HepG2 (cell line): Measurements from ENCODE around the gene VPS9D1. TPM values are rescaled to one million over a fixed set of nuclear protein-coding genes. Genes with fewer than 3 reads are reported as not detected.

ENCODE experiments used
- AGO1 ChIP-seq: fragments of 200-400 bp; formaldehyde crosslinking; IDR thresholded peaks from 2 replicates; pipeline ENCODE4 v1.6.1; 2017; ENCODE audit warnings: mild to moderate bottlenecking, low read depth, low read length, moderate library complexity; ENCODE audit not compliant: poor library complexity, severe bottlenecking
- DPF2 ChIP-seq: sonication (generic); formaldehyde crosslinking; IDR thresholded peaks from 2 replicates; pipeline ENCODE4 v1.4.0; 2020; ENCODE audit warnings: mild to moderate bottlenecking, low read depth, missing genetic modification reagents, borderline replicate concordance
- MAFG ChIP-seq: sonication (generic); formaldehyde crosslinking; IDR thresholded peaks from 2 replicates; pipeline ENCODE4 v1.5.1; 2020; ENCODE audit warnings: mild to moderate bottlenecking, missing genetic modification reagents
- ONECUT2 ChIP-seq: sonication (generic); formaldehyde crosslinking; IDR thresholded peaks from 2 replicates; pipeline ENCODE4 v1.4.0; 2020; ENCODE audit warnings: missing genetic modification reagents
- SMAD1 ChIP-seq: sonication (generic); formaldehyde crosslinking; IDR thresholded peaks from 2 replicates; pipeline ENCODE4 v1.4.0; 2020; ENCODE audit warnings: missing genetic modification reagents, low read depth, mild to moderate bottlenecking, borderline replicate concordance
- SMARCE1 ChIP-seq: fragments of 450-650 bp; IDR thresholded peaks from 2 replicates; pipeline ENCODE4 v1.6.1; 2017; ENCODE audit warnings: borderline replicate concordance
- TGIF2 ChIP-seq: IDR thresholded peaks from 2 replicates; pipeline ENCODE4 v1.6.1; 2016; ENCODE audit warnings: control low read depth, missing compliant biosample characterization
- TMF1 ChIP-seq: sonication (generic); formaldehyde crosslinking; IDR thresholded peaks from 2 replicates; pipeline ENCODE4 v1.8.1; 2022; ENCODE audit warnings: low read depth, missing genetic modification reagents
- ZNF460 ChIP-seq: sonication (generic); formaldehyde crosslinking; IDR thresholded peaks from 2 replicates; pipeline ENCODE4 v1.5.1; 2020; ENCODE audit warnings: missing genetic modification reagents, mild to moderate bottlenecking, borderline replicate concordance
- ZNF549 ChIP-seq: sonication (generic); formaldehyde crosslinking; IDR thresholded peaks from 2 replicates; pipeline ENCODE4 v1.5.0; 2020; ENCODE audit warnings: missing genetic modification reagents
- ZNF883 ChIP-seq: sonication (generic); formaldehyde crosslinking; IDR thresholded peaks from 2 replicates; pipeline ENCODE4 v1.5.1; 2020; ENCODE audit warnings: mild to moderate bottlenecking, missing genetic modification reagents; ENCODE audit errors: not compliant biosample characterization
- polyA plus RNA-seq, 8 experiments: library from polyadenylated mRNA; depleted of rRNA in 3 of 8; stranded (reverse) in 7 of 8; unstranded in 1 of 8; fragments of >200 nt; fragmentation: Illumina TruSeq in 4 of 8; extraction: Trizol in 4 of 8; gene quantifications; 2 replicates each; pipeline versions ENCODE4 v1.2.1 to v1.2.3, GENCODE V29; 2011 to 2016; ENCODE audit warnings: low read depth in 4 of 8, missing spikeins in 1 of 8, mixed read lengths in 1 of 8; ENCODE audit not compliant: insufficient read depth in 1 of 8
- total RNA-seq, 5 experiments: library from RNA; depleted of rRNA; stranded (reverse); fragments of >200 nt; fragmentation: Illumina TruSeq; extraction: Trizol; gene quantifications; 2 replicates each; pipeline ENCODE4 v1.2.3, GENCODE V29; 2016; ENCODE audit warnings: low read depth in 1 of 5
- TF ChIP-seq, protein P1 (sequence below): sonication (generic); formaldehyde crosslinking; IDR thresholded peaks from 2 replicates; pipeline ENCODE4 v1.4.0; 2020; ENCODE audit warnings: missing genetic modification reagents
- TF ChIP-seq, protein P2 (sequence below): sonication (generic); formaldehyde crosslinking; IDR thresholded peaks from 2 replicates; pipeline ENCODE4 v1.5.1; 2020; ENCODE audit warnings: missing genetic modification reagents, mild to moderate bottlenecking, borderline replicate concordance
- TF ChIP-seq, protein P3 (sequence below): sonication (generic); formaldehyde crosslinking; IDR thresholded peaks from 2 replicates; pipeline ENCODE4 v1.4.0; 2020; ENCODE audit warnings: missing genetic modification reagents
- TF ChIP-seq, protein P4 (sequence below): sonication (generic); formaldehyde crosslinking; IDR thresholded peaks from 2 replicates; pipeline ENCODE4 v1.4.0; 2020; ENCODE audit warnings: missing genetic modification reagents
- TF ChIP-seq, protein P5 (sequence below): sonication (generic); formaldehyde crosslinking; IDR thresholded peaks from 2 replicates; pipeline ENCODE4 v1.8.1; 2023; ENCODE audit warnings: mild to moderate bottlenecking, inconsistent platforms, moderate library complexity, missing genetic modification reagents, borderline replicate concordance
- TF ChIP-seq, protein P6 (sequence below): sonication (generic); formaldehyde crosslinking; IDR thresholded peaks from 2 replicates; pipeline ENCODE4 v1.4.0; 2020; ENCODE audit warnings: mild to moderate bottlenecking, missing genetic modification reagents

Gene VPS9D1
- total and polyA plus RNA-seq, 2 of the 13 experiments (the other 11 are each of a cell fraction or from before 2014, with no cell fraction given): 10.1 to 13.2 TPM

DNA sequence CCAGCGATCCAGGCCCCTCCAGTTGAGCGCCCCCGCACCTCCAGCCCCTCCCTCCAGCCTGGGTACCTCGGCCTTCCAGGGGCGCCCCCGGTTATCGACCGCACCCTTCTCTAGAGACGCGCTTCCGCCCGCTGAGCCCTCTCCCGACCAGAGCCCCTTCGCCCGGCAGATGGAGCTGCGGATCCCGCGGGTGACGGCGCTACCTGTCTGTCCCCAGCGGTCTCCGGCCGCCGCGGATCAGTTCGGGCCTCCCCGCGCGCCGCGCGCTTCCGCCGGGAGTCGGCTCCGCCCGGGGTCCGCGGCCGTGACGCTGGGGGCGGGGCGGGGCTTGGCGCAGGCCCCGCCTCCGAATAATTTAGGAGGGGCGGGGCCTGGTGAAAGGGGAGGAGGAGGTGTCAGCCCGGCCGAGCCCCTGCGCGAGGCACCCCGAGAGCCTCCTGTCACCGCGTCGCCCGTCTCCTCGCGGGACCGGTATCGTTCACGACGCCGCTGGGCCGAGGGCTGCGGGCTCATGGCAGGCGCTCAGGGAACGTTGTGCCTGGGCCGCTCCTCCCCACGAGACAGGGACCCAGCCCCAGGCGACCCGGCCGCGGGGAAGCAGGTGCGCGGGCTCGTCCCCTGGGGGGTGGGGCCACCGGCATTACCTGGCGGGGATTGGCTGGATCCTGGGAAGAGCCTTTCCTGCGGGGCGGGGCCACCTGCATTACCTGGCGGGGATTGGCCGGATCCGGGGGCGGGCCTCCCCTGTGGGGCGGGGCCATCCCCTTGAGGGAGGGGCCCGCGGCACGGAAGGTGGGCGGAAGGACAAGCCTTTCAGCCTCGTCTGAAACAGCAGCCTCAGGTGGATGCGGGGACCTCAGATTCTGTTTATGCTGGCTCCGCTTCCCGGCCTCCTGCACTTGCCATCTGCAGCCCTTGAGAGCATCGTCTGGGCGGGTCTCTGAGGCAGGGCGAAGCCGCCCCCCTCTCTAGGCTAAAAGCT, 19.0 kb downstream of the VPS9D1 start, which contains the start of gene SPATA2L (continued):
- TF ChIP-seq, protein P1, sequence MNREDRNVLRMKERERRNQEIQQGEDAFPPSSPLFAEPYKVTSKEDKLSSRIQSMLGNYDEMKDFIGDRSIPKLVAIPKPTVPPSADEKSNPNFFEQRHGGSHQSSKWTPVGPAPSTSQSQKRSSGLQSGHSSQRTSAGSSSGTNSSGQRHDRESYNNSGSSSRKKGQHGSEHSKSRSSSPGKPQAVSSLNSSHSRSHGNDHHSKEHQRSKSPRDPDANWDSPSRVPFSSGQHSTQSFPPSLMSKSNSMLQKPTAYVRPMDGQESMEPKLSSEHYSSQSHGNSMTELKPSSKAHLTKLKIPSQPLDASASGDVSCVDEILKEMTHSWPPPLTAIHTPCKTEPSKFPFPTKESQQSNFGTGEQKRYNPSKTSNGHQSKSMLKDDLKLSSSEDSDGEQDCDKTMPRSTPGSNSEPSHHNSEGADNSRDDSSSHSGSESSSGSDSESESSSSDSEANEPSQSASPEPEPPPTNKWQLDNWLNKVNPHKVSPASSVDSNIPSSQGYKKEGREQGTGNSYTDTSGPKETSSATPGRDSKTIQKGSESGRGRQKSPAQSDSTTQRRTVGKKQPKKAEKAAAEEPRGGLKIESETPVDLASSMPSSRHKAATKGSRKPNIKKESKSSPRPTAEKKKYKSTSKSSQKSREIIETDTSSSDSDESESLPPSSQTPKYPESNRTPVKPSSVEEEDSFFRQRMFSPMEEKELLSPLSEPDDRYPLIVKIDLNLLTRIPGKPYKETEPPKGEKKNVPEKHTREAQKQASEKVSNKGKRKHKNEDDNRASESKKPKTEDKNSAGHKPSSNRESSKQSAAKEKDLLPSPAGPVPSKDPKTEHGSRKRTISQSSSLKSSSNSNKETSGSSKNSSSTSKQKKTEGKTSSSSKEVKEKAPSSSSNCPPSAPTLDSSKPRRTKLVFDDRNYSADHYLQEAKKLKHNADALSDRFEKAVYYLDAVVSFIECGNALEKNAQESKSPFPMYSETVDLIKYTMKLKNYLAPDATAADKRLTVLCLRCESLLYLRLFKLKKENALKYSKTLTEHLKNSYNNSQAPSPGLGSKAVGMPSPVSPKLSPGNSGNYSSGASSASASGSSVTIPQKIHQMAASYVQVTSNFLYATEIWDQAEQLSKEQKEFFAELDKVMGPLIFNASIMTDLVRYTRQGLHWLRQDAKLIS: no peak
- peak; percentile 64 for TF ChIP-seq SMAD1
- peak; percentile 68 for TF ChIP-seq ONECUT2 (CRISPR knock-in tag)
- no peak for TF ChIP-seq MAFG (CRISPR knock-in tag)
- TF ChIP-seq ZNF460: no peak
- TF ChIP-seq, protein P2, sequence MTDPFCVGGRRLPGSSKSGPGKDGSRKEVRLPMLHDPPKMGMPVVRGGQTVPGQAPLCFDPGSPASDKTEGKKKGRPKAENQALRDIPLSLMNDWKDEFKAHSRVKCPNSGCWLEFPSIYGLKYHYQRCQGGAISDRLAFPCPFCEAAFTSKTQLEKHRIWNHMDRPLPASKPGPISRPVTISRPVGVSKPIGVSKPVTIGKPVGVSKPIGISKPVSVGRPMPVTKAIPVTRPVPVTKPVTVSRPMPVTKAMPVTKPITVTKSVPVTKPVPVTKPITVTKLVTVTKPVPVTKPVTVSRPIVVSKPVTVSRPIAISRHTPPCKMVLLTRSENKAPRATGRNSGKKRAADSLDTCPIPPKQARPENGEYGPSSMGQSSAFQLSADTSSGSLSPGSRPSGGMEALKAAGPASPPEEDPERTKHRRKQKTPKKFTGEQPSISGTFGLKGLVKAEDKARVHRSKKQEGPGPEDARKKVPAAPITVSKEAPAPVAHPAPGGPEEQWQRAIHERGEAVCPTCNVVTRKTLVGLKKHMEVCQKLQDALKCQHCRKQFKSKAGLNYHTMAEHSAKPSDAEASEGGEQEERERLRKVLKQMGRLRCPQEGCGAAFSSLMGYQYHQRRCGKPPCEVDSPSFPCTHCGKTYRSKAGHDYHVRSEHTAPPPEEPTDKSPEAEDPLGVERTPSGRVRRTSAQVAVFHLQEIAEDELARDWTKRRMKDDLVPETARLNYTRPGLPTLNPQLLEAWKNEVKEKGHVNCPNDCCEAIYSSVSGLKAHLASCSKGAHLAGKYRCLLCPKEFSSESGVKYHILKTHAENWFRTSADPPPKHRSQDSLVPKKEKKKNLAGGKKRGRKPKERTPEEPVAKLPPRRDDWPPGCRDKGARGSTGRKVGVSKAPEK (CRISPR knock-in tag): no peak
- peak; percentile 86 for TF ChIP-seq ZNF883 (CRISPR knock-in tag)
- no peak for TF ChIP-seq SMARCE1
- TF ChIP-seq TGIF2: peak; percentile 44; the same call in 1 of the 2 replicates
- TF ChIP-seq, protein P3, sequence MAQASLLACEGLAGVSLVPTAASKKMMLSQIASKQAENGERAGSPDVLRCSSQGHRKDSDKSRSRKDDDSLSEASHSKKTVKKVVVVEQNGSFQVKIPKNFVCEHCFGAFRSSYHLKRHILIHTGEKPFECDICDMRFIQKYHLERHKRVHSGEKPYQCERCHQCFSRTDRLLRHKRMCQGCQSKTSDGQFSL (CRISPR knock-in tag): peak; percentile 50; the same call in 1 of the 2 replicates
- TF ChIP-seq ZNF549 (CRISPR knock-in tag): no peak
- TF ChIP-seq, protein P4, sequence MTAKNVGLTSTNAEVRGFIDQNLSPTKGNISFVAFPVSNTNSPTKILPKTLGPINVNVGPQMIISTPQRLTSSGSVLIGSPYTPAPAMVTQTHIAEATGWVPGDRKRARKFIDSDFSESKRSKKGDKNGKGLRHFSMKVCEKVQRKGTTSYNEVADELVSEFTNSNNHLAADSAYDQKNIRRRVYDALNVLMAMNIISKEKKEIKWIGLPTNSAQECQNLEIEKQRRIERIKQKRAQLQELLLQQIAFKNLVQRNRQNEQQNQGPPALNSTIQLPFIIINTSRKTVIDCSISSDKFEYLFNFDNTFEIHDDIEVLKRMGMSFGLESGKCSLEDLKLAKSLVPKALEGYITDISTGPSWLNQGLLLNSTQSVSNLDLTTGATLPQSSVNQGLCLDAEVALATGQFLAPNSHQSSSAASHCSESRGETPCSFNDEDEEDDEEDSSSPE (CRISPR knock-in tag): peak; percentile 58
- no peak for TF ChIP-seq DPF2 (CRISPR knock-in tag)
- TF ChIP-seq AGO1: peak; percentile 25
- peak; percentile 75; the same call in 1 of the 2 replicates for TF ChIP-seq TMF1
- TF ChIP-seq, protein P5, sequence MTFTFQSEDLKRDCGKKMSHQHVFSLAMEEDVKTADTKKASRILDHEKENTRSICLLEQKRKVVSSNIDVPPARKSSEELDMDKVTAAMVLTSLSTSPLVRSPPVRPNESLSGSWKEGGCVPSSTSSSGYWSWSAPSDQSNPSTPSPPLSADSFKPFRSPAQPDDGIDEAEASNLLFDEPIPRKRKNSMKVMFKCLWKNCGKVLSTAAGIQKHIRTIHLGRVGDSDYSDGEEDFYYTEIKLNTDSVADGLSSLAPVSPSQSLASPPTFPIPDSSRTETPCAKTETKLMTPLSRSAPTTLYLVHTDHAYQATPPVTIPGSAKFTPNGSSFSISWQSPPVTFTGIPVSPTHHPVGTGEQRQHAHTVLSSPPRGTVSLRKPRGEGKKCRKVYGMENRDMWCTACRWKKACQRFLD (CRISPR knock-in tag): peak; percentile 85; the same call in 1 of the 2 replicates
- TF ChIP-seq, protein P6, sequence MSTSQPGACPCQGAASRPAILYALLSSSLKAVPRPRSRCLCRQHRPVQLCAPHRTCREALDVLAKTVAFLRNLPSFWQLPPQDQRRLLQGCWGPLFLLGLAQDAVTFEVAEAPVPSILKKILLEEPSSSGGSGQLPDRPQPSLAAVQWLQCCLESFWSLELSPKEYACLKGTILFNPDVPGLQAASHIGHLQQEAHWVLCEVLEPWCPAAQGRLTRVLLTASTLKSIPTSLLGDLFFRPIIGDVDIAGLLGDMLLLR (CRISPR knock-in tag): no peak
